ENCODE results near the gene SGIP1.
"Not testable (repeated sequence)": the region's sequence is repeated elsewhere in the genome, so short reads cannot be mapped to it uniquely, and the experiment has no call there.

Gene SGIP1

GRCh38 chr1:66732407-66733166 is 198.6 kb downstream of the SGIP1 start:
- DNase-seq: peak in 1 of 5 donors; percentile 73

- DNase-seq: no peak
Measured at GRCh38 chr1:66733348-66734017, 199.5 kb downstream of the SGIP1 start.

- not testable (repeated sequence) for DNase-seq
Measured at GRCh38 chr1:66734531-66734930, 200.6 kb downstream of the SGIP1 start.

- DNase-seq: no peak
Measured at GRCh38 chr1:66737836-66738235, 203.9 kb downstream of the SGIP1 start.

- DNase-seq: no peak
Measured at GRCh38 chr1:66739401-66740157, 205.6 kb downstream of the SGIP1 start.

GRCh38 chr1:66745451-66745850 is 211.5 kb downstream of the SGIP1 start:
- DNase-seq: no peak

- no peak for DNase-seq
Measured at GRCh38 chr1:66747501-66747900, 213.5 kb downstream of the SGIP1 start.

GRCh38 chr1:66750577-66750976 is 216.6 kb downstream of the SGIP1 start:
- DNase-seq: no peak

GRCh38 chr1:66751160-66751559 is 217.2 kb downstream of the SGIP1 start:
- no peak for DNase-seq

- DNase-seq: no peak
Measured at GRCh38 chr1:66752000-66752592, 218.1 kb downstream of the SGIP1 start, which contains the start of gene DYNLT5. Gene DYNLT5 (plus strand): TSS chr1:66752459. CDS start chr1:66754659, 2,200 bp downstream.

- no peak for DNase-seq
Measured at GRCh38 chr1:66752671-66753371, 218.9 kb downstream of the SGIP1 start.

- DNase-seq: no peak
Measured at GRCh38 chr1:66757722-66758240, 223.8 kb downstream of the SGIP1 start.

- no peak for DNase-seq
Measured at GRCh38 chr1:66758241-66758755, 224.3 kb downstream of the SGIP1 start.

GRCh38 chr1:66760506-66760905 is 226.6 kb downstream of the SGIP1 start:
- no peak for DNase-seq

- DNase-seq: no peak
Measured at GRCh38 chr1:66761221-66761620, 227.3 kb downstream of the SGIP1 start.

GRCh38 chr1:66764994-66765578 is 231.1 kb downstream of the SGIP1 start:
- peak in 4 of 5 donors; percentile 10 to 56 (median 36) for DNase-seq

- DNase-seq: no peak
Measured at GRCh38 chr1:66767626-66768025, 233.7 kb downstream of the SGIP1 start.

GRCh38 chr1:66768965-66769364 is 235.0 kb downstream of the SGIP1 start:
- no peak for DNase-seq

GRCh38 chr1:66769512-66770229 is 235.7 kb downstream of the SGIP1 start:
- peak in 2 of 5 donors; percentile 8 to 56 for DNase-seq

- DNase-seq: no peak
Measured at GRCh38 chr1:66770240-66770639, 236.3 kb downstream of the SGIP1 start.

- DNase-seq: no peak
Measured at GRCh38 chr1:66770694-66771093, 236.7 kb downstream of the SGIP1 start.
